Measurements from ENCODE around the gene ZNF253. TPM values are rescaled to one million over a fixed set of nuclear protein-coding genes. Genes with fewer than 3 reads are reported as not detected.

Gene ZNF253
- total and polyA plus RNA-seq, 4 donors: 1.7 to 3.7 (median 2.8) TPM

- DNase-seq (ENCODE audit: low spot score): no peak
- Histone ChIP-seq H3K9ac (ENCODE audit: low read depth in 1 of 2, low read length in 2 of 2) (no peak overlapping the region), H3K27me3 (ENCODE audit: control insufficient read depth in 4 of 4, insufficient read depth in 4 of 4, low read length in 3 of 4) (no peaks in the 10 kb centered on the region), H3K9me3 (ENCODE audit: control insufficient read depth in 4 of 4, low read length in 3 of 4) (peaks cover 3 to 32% (median 9%) of the 10 kb centered on the region in 4 donors), H3K36me3 (ENCODE audit: control insufficient read depth in 4 of 4, insufficient read depth in 3 of 4, low read depth in 1 of 4, low read length in 3 of 4) (peaks cover 2 to 12% (median 3%) of the 10 kb centered on the region in 4 donors), H3K4me3 (ENCODE audit: low read depth in 1 of 3, low read length in 3 of 3) (no peak overlapping the region), H3K4me1 (ENCODE audit: control insufficient read depth in 4 of 4, insufficient read depth in 4 of 4, low read length in 3 of 4) (no peaks in the 10 kb centered on the region), H3K27ac (ENCODE audit: low read depth in 1 of 2, low read length in 2 of 2) (no peak overlapping the region)
- TF ChIP-seq HNF4G (IDR thresholded peaks at IDR 0.05) (no peak), CTCF (IDR thresholded peaks at IDR 0.05; ENCODE audit: low read depth, low read length, missing input control) (no peak), RAD21 (IDR thresholded peaks at IDR 0.05) (no peak), NR2F2 (IDR thresholded peaks at IDR 0.05) (no peak), FOXA1 (IDR thresholded peaks at IDR 0.05) (no peak), JUND (IDR thresholded peaks at IDR 0.05) (no peak), REST (IDR thresholded peaks at IDR 0.05) (no peak), HNF4A (conservative IDR thresholded peaks at IDR 0.05) (no peak), ZBTB33 (IDR thresholded peaks at IDR 0.05) (no peak)
- WGBS: 91% methylated on average over 3 of the region's 3 CpGs
Observed at GRCh38 chr19:19817357-19817756, 48.3 kb upstream of the ZNF253 start.

GRCh38 chr19:19820774-19821320 lies 44.8 kb upstream of the ZNF253 start:
- WGBS: 20% methylated on average over 17 of the region's 17 CpGs

More at GRCh38 chr19:19820774-19821320, 44.8 kb upstream of the ZNF253 start:
- no peak for DNase-seq (ENCODE audit: low spot score)
- Histone ChIP-seq H3K27ac (ENCODE audit: low read depth in 1 of 2, low read length in 2 of 2) (peak overlapping the region; percentile 90 to 95), H3K4me3 (ENCODE audit: low read depth in 1 of 3, low read length in 3 of 3) (peak overlapping the region; percentile 55 to 94 (median 75)), H3K9ac (ENCODE audit: low read depth in 1 of 2, low read length in 2 of 2) (peak overlapping the region in 1 of 2 donors; percentile 58), H3K4me1 (ENCODE audit: control insufficient read depth in 4 of 4, insufficient read depth in 4 of 4, low read length in 3 of 4) (no peaks in the 10 kb centered on the region), H3K36me3 (ENCODE audit: control insufficient read depth in 4 of 4, insufficient read depth in 3 of 4, low read depth in 1 of 4, low read length in 3 of 4) (peaks cover 0 to 4% (median 2%) of the 10 kb centered on the region in 4 donors), H3K27me3 (ENCODE audit: control insufficient read depth in 4 of 4, insufficient read depth in 4 of 4, low read length in 3 of 4) (no peaks in the 10 kb centered on the region), H3K9me3 (ENCODE audit: control insufficient read depth in 4 of 4, low read length in 3 of 4) (peaks cover 7 to 46% (median 16%) of the 10 kb centered on the region in 4 donors)
- TF ChIP-seq HNF4G (IDR thresholded peaks at IDR 0.05) (no peak), RXRA (IDR thresholded peaks at IDR 0.05) (no peak), GABPA (IDR thresholded peaks at IDR 0.05 in 1 of 2, conservative IDR thresholded peaks at IDR 0.05 in 1 of 2) (no peak), YY1 (IDR thresholded peaks at IDR 0.05) (no peak), FOXA2 (IDR thresholded peaks at IDR 0.05) (no peak), RAD21 (IDR thresholded peaks at IDR 0.05) (no peak), MAX (IDR thresholded peaks at IDR 0.05) (no peak), FOXA1 (IDR thresholded peaks at IDR 0.05) (no peak), EGR1 (IDR thresholded peaks at IDR 0.05; ENCODE audit: low read depth in 2 of 2) (no peak)

All from liver (tissue), 9 donors.